Karpas-422 (cell line): ENCODE data around the gene POLG2. TPM values are rescaled to one million over a fixed set of nuclear protein-coding genes. Genes with fewer than 3 reads are reported as not detected.
A peak's percentile ranks its signal among the peaks of the same experiment; 100 is the strongest.

Experiments used
- DNase-seq: peaks from one replicate; pipeline ENCODE4 v3.0.0-alpha.2; 2015
- H2AFZ ChIP-seq: fragments of 200-600 bp; sonication (generic); 2 replicates; pipeline ENCODE4 v1.6.1; 2014; ENCODE audit warnings: antibody characterized with exemption, low read length, mixed read lengths
- H3K27ac ChIP-seq: fragments of 200-600 bp; sonication (generic); 2 replicates; pipeline ENCODE4 v1.5.1; 2014; ENCODE audit warnings: mild to moderate bottlenecking, low read length, moderate library complexity
- H3K27me3 ChIP-seq: fragments of 200-600 bp; sonication (generic); 2 replicates; pipeline ENCODE4 v1.6.1; 2014; ENCODE audit warnings: low read length, mixed read lengths
- H3K36me3 ChIP-seq: fragments of 200-600 bp; sonication (generic); 2 replicates; pipeline ENCODE4 v1.6.1; 2014; ENCODE audit warnings: low read length, mixed read lengths; ENCODE audit not compliant: insufficient read depth
- H3K4me1 ChIP-seq: fragments of 200-600 bp; sonication (generic); 2 replicates; pipeline ENCODE4 v1.6.1; 2014; ENCODE audit warnings: mild to moderate bottlenecking, low read length, mixed read lengths
- H3K4me2 ChIP-seq: fragments of 200-600 bp; sonication (generic); 2 replicates; pipeline ENCODE4 v1.6.1; 2014; ENCODE audit warnings: low read length, low read depth, mild to moderate bottlenecking; ENCODE audit not compliant: poor library complexity, severe bottlenecking
- H3K4me3 ChIP-seq: fragments of 200-600 bp; sonication (generic); 2 replicates; pipeline ENCODE4 v1.5.1; 2014; ENCODE audit warnings: mild to moderate bottlenecking, antibody characterized with exemption, low read length, mixed read lengths
- H3K79me2 ChIP-seq: fragments of 200-600 bp; sonication (generic); 2 replicates; pipeline ENCODE4 v1.6.1; 2014; ENCODE audit warnings: mild to moderate bottlenecking, low read length, mixed read lengths
- H3K9ac ChIP-seq: fragments of 200-600 bp; sonication (generic); 2 replicates; pipeline ENCODE4 v1.6.0; 2014; ENCODE audit warnings: low read length
- H3K9me2 ChIP-seq: fragments of 200-600 bp; sonication (generic), shearing (Covaris generic); replicated peaks from 2 replicates; pipeline ENCODE4 v1.6.0; 2014; ENCODE audit warnings: mild to moderate bottlenecking, low read length, moderate library complexity; ENCODE audit not compliant: insufficient read depth
- H3K9me3 ChIP-seq: fragments of 300-700, 200-600 bp; sonication (generic); 2 replicates; pipeline ENCODE4 v1.6.1; 2014; ENCODE audit warnings: low read length, mixed read lengths
- H4K20me1 ChIP-seq: fragments of 200-600 bp; sonication (generic); 2 replicates; pipeline ENCODE4 v1.6.1; 2014; ENCODE audit warnings: mild to moderate bottlenecking, antibody characterized with exemption, low read length, low read depth; ENCODE audit not compliant: insufficient read depth
- total RNA-seq: library from RNA; depleted of rRNA; stranded (reverse); fragments of >200 nt; shearing (Covaris generic); gene quantifications from 2 replicates; pipeline ENCODE4 v1.2.3, GENCODE V29; 2014; ENCODE audit warnings: low replicate concordance

POLG2 gene
- total RNA-seq, 1 experiment from 2014 or later: 25.3 TPM

DNA sequence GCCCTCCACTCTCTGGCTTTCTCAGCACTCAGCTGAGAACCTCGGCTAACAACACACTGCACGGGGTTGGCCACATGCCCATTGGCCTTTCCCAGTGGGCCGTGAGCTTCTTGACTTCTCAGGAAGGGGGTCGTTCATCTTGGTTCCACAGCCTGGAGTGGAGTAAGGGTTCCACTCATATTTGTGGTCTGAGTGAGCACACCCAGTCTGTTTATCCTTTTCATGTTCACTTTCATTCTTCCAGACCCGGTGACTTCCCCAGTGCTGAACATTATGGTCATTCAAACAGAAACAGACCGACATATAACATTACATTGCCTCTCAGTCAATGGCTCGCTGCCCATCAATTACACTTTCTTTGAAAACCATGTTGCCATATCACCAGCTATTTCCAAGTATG lies 39.7 kb downstream of the POLG2 start:
- no peaks in the 10 kb centered on the region for H3K27me3 ChIP-seq
- no peak overlapping the region for H3K4me2 ChIP-seq
- no peak overlapping the region for H2AFZ ChIP-seq
- no peak overlapping the region for H3K4me3 ChIP-seq
- H3K9me3 ChIP-seq: no peaks in the 10 kb centered on the region
- H3K4me1 ChIP-seq: peaks cover 38% of the 10 kb centered on the region
- no peaks in the 10 kb centered on the region for H4K20me1 ChIP-seq
- no peaks in the 10 kb centered on the region for H3K9me2 ChIP-seq
- no peak overlapping the region for H3K9ac ChIP-seq
- peaks cover 20% of the 10 kb centered on the region; the same call in 1 of the 2 replicates for H3K79me2 ChIP-seq
- no peak for DNase-seq
- peaks cover 46% of the 10 kb centered on the region for H3K36me3 ChIP-seq
- peak overlapping the region; percentile 94 for H3K27ac ChIP-seq

DNA sequence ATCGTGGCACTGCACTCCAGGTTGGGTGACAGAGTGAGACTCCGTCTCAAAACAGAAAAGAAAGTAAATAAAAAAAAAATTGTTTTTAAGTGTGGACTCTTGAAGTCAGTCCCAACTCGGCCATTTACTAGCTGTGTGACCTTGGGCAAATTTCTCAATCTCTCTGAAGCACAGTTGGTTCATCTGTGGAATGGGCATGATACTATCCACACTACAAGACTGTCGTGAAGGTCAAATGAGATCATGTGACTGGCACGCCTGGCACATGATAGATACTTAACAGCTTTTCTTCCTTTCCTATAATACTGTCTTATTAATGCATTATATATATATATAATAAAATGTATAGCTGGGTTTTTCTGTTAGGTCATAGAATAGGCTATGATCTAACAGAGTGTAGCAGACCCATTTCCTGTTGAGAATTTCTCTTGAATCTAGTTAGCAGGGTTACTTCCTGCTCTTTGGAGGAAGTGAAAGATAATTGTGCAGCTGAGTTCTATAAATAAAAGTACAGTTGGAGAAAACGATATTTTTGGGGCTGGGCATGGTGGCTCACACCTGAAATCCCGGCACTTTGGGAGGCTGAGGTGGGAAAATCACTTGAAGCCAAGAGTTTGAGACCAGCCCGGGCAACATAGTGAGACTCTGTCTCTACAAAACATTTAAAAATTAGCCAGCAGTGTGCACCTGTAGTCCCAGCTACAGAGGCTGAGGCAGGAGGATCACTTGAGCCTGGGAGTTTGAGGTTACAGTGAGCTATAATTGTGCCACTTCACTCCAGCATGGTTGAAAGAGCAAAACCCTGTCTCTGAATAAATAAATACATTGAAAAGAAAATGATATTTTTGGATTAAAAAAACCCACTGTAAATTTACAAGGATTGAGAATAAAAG lies 40.6 kb downstream of the POLG2 start:
- Histone ChIP-seq H3K27me3 (no peaks in the 10 kb centered on the region), H3K4me2 (peak overlapping the region; percentile 24), H3K36me3 (peaks cover 46% of the 10 kb centered on the region), H3K9ac (no peak overlapping the region), H4K20me1 (no peaks in the 10 kb centered on the region), H3K27ac (peak overlapping the region; percentile 94), H3K9me2 (no peaks in the 10 kb centered on the region), H3K4me1 (peaks cover 38% of the 10 kb centered on the region), H3K79me2 (peaks cover 20% of the 10 kb centered on the region; the same call in 1 of the 2 replicates), H2AFZ (no peak overlapping the region), H3K4me3 (no peak overlapping the region), H3K9me3 (no peaks in the 10 kb centered on the region)
- peak; percentile 81 for DNase-seq

DNA sequence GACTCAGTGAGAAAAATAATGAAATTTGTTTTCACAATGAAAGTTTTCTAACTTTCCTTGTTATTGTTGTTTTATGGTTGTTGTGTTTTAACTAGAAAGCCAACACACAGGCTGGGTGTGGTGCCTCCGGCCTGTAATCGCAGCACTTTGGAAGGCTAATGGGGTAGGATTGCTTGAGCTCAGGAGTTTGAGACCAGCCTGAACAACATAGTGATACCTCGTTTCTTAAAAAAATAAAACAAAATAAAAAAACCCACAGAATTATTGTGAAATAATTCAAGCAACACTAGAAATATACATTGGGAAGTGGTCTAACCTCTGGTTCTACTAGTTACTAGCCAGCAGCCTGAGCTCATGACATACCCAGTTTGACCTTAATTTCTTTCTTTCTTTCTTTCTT lies 47.3 kb downstream of the POLG2 start:
- H3K9ac ChIP-seq: peak overlapping the region; percentile 74
- H3K4me1 ChIP-seq: peaks cover 26% of the 10 kb centered on the region
- H3K4me3 ChIP-seq: peak overlapping the region; percentile 70
- no peaks in the 10 kb centered on the region for H3K9me3 ChIP-seq
- H3K27ac ChIP-seq: peak overlapping the region; percentile 85
- H2AFZ ChIP-seq: no peak overlapping the region
- H4K20me1 ChIP-seq: no peaks in the 10 kb centered on the region
- H3K27me3 ChIP-seq: no peaks in the 10 kb centered on the region
- no peak for DNase-seq
- H3K4me2 ChIP-seq: peak overlapping the region; percentile 80
- H3K9me2 ChIP-seq: no peaks in the 10 kb centered on the region
- H3K79me2 ChIP-seq: peaks cover 20% of the 10 kb centered on the region
- H3K36me3 ChIP-seq: peaks cover 25% of the 10 kb centered on the region

DNA sequence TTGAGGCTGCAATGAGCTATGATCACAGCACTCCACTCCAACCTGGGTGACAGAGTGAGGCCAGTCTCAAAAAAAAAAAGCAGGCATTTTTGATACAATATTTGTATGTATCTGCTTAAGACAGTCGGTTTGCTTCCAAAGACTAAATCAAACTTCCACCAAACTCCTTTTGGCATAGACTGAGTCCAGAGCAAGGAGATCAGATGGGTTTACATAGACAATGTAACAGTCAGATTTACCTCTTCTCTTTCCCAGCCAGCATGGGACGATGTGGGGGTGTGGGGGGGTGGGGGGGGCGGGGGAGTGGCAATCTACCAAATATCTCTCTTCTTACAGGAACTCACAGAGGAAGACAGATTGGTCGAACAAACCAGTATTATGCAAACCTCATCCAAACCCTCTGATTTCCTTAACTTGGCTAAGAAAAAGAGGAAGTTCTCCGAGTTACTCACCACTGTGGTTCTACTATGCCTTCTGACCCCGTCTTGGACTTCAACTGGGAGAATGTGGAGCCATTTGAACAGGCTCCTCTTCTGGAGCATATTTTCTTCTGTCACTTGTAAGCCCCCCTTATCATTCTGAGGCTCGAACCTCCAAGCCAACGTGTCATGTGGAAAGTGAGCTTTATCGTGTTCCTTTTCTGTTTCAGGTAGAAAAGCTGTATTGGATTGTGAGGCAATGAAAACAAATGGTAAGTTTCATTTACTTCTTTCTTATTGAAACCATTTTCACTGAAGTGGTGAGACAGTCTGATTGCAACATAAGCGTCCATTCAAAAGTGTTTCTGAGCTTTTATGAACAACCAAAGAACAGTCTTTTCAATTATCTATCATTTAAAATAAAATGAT lies 48.0 kb downstream of the POLG2 start, which contains the start of gene MILR1:
Gene MILR1, plus strand, starts transcription at position 451 of the 848 bp plus-strand sequence. Its CDS starts 54 bp downstream, at position 505.
- Histone ChIP-seq H3K9me3 (no peaks in the 10 kb centered on the region), H4K20me1 (no peaks in the 10 kb centered on the region), H3K27ac (peak within 1 kb of the TSS; percentile 85), H2AFZ (peak within 1 kb of the TSS; percentile 85; the same call in 1 of the 2 replicates), H3K36me3 (peaks cover 20% of the 10 kb centered on the region), H3K9ac (peak within 1 kb of the TSS; percentile 74), H3K9me2 (no peaks in the 10 kb centered on the region), H3K4me2 (peak within 1 kb of the TSS; percentile 80), H3K4me3 (peak within 1 kb of the TSS; percentile 70), H3K27me3 (no peaks in the 10 kb centered on the region), H3K79me2 (peaks cover 20% of the 10 kb centered on the region), H3K4me1 (peaks cover 21% of the 10 kb centered on the region)
- DNase-seq: peak; percentile 97

DNA sequence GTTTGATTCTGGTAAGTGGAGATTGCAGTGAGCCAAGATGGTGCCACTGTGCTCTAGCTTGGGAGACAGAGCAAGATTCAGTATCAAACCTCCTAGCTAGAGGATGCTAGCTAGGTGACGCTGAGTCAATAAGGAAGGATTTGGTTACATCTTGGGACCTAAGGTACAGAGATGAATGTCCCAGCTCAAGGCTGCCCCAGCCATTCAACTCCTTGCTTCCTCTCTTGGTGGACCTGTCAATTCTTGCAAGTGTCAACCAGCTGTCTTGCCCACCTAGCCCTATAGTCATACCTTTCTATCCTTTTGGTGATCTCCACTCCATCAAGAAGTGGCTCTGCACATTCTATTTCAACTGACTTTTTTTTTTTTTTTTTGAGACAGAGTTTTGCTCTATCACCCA lies 49.3 kb downstream of the POLG2 start:
- Histone ChIP-seq H2AFZ (no peak overlapping the region), H3K27ac (no peak overlapping the region), H4K20me1 (no peaks in the 10 kb centered on the region), H3K9ac (no peak overlapping the region), H3K4me3 (no peak overlapping the region), H3K4me1 (peaks cover 20% of the 10 kb centered on the region), H3K4me2 (no peak overlapping the region), H3K27me3 (no peaks in the 10 kb centered on the region), H3K9me3 (no peaks in the 10 kb centered on the region), H3K79me2 (peaks cover 19% of the 10 kb centered on the region), H3K36me3 (peaks cover 11% of the 10 kb centered on the region), H3K9me2 (no peaks in the 10 kb centered on the region)
- DNase-seq: no peak

DNA sequence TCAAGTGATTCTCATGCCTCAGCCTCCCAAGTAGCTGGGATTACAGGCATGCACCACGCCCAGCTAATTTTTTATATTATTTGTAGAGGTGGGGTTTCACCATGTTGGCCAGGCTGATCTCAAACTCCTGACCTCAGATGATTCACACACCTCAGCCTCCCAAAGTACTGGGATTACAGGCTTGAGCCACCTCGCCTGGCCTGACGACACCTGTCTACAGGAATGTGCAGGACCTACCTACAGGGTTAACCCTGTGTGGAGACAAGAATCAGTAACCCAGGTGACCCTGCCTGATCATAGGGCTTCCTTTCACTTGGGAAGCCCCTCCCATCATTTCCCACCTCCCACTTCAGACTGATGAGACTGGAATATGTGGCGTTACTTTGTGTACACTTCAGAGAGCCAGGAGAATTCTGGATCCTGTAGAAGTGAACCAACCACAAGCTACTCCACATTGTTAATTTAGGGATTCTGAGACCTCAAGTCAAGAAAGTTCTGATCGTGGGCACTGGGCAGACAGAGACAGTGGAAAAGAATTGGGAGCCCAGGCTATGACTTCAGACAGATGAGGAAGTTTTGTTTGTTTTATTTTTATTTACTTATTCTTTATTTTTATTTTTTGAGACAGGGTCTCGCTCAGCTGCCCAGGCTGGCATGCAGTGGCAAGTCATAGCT lies 53.6 kb downstream of the POLG2 start:
- Histone ChIP-seq H4K20me1 (no peaks in the 10 kb centered on the region), H3K79me2 (no peaks in the 10 kb centered on the region), H3K9me2 (no peaks in the 10 kb centered on the region), H3K4me3 (no peak overlapping the region), H3K9ac (no peak overlapping the region), H3K36me3 (no peaks in the 10 kb centered on the region), H2AFZ (no peak overlapping the region), H3K9me3 (peaks cover 2% of the 10 kb centered on the region; the same call in 1 of the 2 replicates), H3K4me2 (no peak overlapping the region), H3K27ac (no peak overlapping the region), H3K27me3 (no peaks in the 10 kb centered on the region), H3K4me1 (peaks cover 2% of the 10 kb centered on the region)
- DNase-seq: no peak

DNA sequence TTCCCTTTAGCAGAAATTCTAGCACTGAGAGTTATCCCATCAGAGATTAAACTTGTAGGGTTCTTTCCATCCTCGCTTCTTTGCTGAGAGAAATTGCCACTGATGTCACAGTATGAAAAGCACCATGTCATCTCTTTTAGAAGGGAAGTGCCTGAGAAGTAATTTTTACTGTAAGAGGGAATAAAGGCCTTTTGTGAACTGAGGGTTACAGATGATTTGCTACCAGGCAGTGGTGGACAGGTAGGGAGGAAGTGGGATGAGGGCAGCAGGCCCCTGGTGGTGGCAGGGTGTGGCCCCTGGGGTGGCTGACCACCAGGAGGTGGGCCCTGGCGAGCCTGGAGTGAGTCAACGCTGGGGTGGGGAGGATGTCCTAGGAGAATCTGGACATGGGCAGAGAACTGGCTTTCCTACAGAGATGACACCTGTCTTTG lies 54.3 kb downstream of the POLG2 start:
- no peaks in the 10 kb centered on the region for H3K79me2 ChIP-seq
- no peaks in the 10 kb centered on the region for H3K4me1 ChIP-seq
- no peak overlapping the region for H3K4me2 ChIP-seq
- H4K20me1 ChIP-seq: no peaks in the 10 kb centered on the region
- no peak overlapping the region for H3K9ac ChIP-seq
- peaks cover 8% of the 10 kb centered on the region; the same call in 1 of the 2 replicates for H3K9me3 ChIP-seq
- no peaks in the 10 kb centered on the region for H3K27me3 ChIP-seq
- H2AFZ ChIP-seq: no peak overlapping the region
- no peaks in the 10 kb centered on the region for H3K36me3 ChIP-seq
- DNase-seq: no peak
- H3K9me2 ChIP-seq: no peaks in the 10 kb centered on the region
- no peak overlapping the region for H3K27ac ChIP-seq
- no peak overlapping the region for H3K4me3 ChIP-seq
